HG02588 (cell line): ENCODE results near the gene DDX3X.

ENCODE experiments used
- ATAC-seq: cut with Tn5 transposase; IDR thresholded peaks from one replicate; pipeline ENCODE4 v1.9.1; 2021; ENCODE audit warnings: mild to moderate bottlenecking, moderate library complexity; ENCODE audit not compliant: unreplicated experiment

DDX3X gene

GRCh38 chrX:41327341-41327740 is 6.6 kb upstream of the DDX3X start:
- no peak for ATAC-seq

GRCh38 chrX:41329101-41329500 is 4.9 kb upstream of the DDX3X start:
- no peak for ATAC-seq

GRCh38 chrX:41332005-41332404 is 2.0 kb upstream of the DDX3X start:
- no peak for ATAC-seq

- ATAC-seq = peak; percentile 9
Measured at GRCh38 chrX:41332408-41333002, 1.5 kb upstream of the DDX3X start.

GRCh38 chrX:41333003-41333743 is 789 bp upstream of the DDX3X start:
- peak; percentile 42 for ATAC-seq

GRCh38 chrX:41334363-41335197 is 618 bp downstream of the DDX3X start:
- ATAC-seq = peak; percentile 30

- no peak for ATAC-seq
Measured at GRCh38 chrX:41335198-41335957, 1.4 kb downstream of the DDX3X start.

GRCh38 chrX:41335958-41336331 is 2.0 kb downstream of the DDX3X start:
- ATAC-seq = no peak

GRCh38 chrX:41336447-41336846 is 2.5 kb downstream of the DDX3X start:
- ATAC-seq = no peak

- ATAC-seq = no peak
Measured at GRCh38 chrX:41337140-41337539, 3.2 kb downstream of the DDX3X start.

GRCh38 chrX:41338436-41338835 is 4.5 kb downstream of the DDX3X start:
- ATAC-seq = no peak

- no peak for ATAC-seq
Measured at GRCh38 chrX:41339148-41339547, 5.2 kb downstream of the DDX3X start.

- ATAC-seq = no peak
Measured at GRCh38 chrX:41344053-41344452, 10.1 kb downstream of the DDX3X start.

GRCh38 chrX:41347186-41347585 is 13.2 kb downstream of the DDX3X start:
- ATAC-seq = no peak

- no peak for ATAC-seq
Measured at GRCh38 chrX:41348551-41348950, 14.6 kb downstream of the DDX3X start.

- no peak for ATAC-seq
Measured at GRCh38 chrX:41350150-41350975, 16.4 kb downstream of the DDX3X start.

GRCh38 chrX:41350976-41351569 is 17.1 kb downstream of the DDX3X start:
- ATAC-seq = no peak

- ATAC-seq = no peak
Measured at GRCh38 chrX:41351923-41352322, 18.0 kb downstream of the DDX3X start.

GRCh38 chrX:41352329-41352838 is 18.4 kb downstream of the DDX3X start:
- no peak for ATAC-seq

GRCh38 chrX:41353985-41354384 is 20.0 kb downstream of the DDX3X start:
- ATAC-seq = no peak
